ENCODE data around the gene KLK1.
A peak's percentile ranks its signal among the peaks of the same experiment; 100 is the strongest.
"Not testable (repeated sequence)": the region's sequence is repeated elsewhere in the genome, so short reads cannot be mapped to it uniquely, and the experiment has no call there.

The KLK1 gene

GRCh38 chr19:50827476-50827875 lies 3.9 kb upstream of the KLK1 start:
- no peak for ATAC-seq
- Mint-ChIP-seq H3K27me3 (peaks cover 63% of the 10 kb centered on the region), H3K27ac (no peak overlapping the region), H3K9me3 (no peaks in the 10 kb centered on the region), H3K4me1 (no peaks in the 10 kb centered on the region), H3K4me3 (no peak overlapping the region)
- no peak for DNase-seq

GRCh38 chr19:50826492-50827240 lies 3.1 kb upstream of the KLK1 start:
- Mint-ChIP-seq H3K9me3 (no peaks in the 10 kb centered on the region), H3K27ac (no peak overlapping the region), H3K4me1 (no peaks in the 10 kb centered on the region), H3K4me3 (no peak overlapping the region), H3K27me3 (peaks cover 63% of the 10 kb centered on the region)
- ATAC-seq, result no peak
- DNase-seq, result no peak

DNA sequence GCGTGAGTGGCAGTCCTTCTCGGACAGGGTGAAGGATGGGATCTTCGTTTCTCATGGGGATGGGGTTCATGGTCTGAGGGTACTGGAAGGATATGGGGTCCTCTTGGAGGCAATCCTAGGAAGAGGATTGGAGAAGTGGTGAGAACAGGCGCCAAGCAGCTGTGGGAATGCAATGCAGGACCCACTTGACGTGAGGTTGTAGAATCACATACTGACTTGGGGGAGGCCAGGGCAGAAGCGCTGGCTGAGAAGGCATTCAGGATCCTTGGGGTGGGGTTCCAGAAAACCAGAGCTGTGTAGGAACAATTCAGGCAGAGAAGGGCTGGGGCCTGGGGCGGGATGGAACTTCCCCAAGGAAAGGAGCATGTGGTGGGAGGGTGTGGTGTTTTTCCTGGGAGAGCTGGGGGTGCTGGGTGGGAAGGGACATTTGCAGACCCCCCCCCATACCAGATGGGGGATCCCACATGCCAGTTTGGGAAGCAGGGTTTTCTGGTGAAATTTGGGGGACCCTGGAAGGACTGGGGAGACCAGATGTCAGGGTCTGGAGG lies 852 bp downstream of the KLK1 start:
- Mint-ChIP-seq H3K27me3 (peaks cover 82% of the 10 kb centered on the region), H3K4me3 (no peak overlapping the region), H3K4me1 (peaks cover 39% of the 10 kb centered on the region), H3K9me3 (no peaks in the 10 kb centered on the region), H3K27ac (no peak overlapping the region)
- ATAC-seq, result no peak
- DNase-seq, result no peak

GRCh38 chr19:50821622-50822021 lies 2.0 kb downstream of the KLK1 start:
- Mint-ChIP-seq H3K4me3 (no peak overlapping the region), H3K27ac (no peak overlapping the region), H3K9me3 (no peaks in the 10 kb centered on the region), H3K27me3 (peaks cover 80% of the 10 kb centered on the region), H3K4me1 (peaks cover 50% of the 10 kb centered on the region)
- ATAC-seq (no peak), DNase-seq (no peak)

DNA sequence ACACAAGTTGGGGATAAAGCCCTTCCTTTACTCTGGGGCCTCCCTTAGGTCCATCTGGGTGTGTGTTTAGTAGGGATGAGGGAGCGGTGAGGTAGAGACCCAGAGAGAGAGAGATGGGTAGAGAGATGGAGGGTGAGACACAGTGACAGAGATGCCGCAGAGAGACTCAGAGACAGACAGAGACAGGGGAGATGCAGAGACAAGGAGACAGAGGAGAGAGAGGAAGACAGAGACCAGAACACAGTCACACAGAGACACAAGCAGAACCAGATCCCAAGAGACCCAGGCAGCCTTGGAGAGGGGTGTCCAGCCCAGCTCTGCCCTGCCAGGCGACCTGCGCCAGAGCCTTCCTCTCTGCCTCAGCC lies 2.4 kb downstream of the KLK1 start:
- H3K4me1 Mint-ChIP-seq, result peaks cover 54% of the 10 kb centered on the region
- H3K4me3 Mint-ChIP-seq, result peak overlapping the region in 1 of 2 donors; percentile 31
- no peaks in the 10 kb centered on the region for H3K9me3 Mint-ChIP-seq
- peaks cover 80% of the 10 kb centered on the region for H3K27me3 Mint-ChIP-seq
- no peak for ATAC-seq
- DNase-seq, result no peak
- no peak overlapping the region for H3K27ac Mint-ChIP-seq

GRCh38 chr19:50820549-50821247 lies 2.9 kb downstream of the KLK1 start:
- no peak for DNase-seq
- peaks cover 81% of the 10 kb centered on the region for H3K27me3 Mint-ChIP-seq
- no peak for ATAC-seq
- no peaks in the 10 kb centered on the region for H3K9me3 Mint-ChIP-seq
- H3K4me3 Mint-ChIP-seq, result peak overlapping the region; percentile 75 to 76
- H3K4me1 Mint-ChIP-seq, result peaks cover 57% of the 10 kb centered on the region
- H3K27ac Mint-ChIP-seq, result peak overlapping the region in 1 of 2 donors; percentile 62

DNA sequence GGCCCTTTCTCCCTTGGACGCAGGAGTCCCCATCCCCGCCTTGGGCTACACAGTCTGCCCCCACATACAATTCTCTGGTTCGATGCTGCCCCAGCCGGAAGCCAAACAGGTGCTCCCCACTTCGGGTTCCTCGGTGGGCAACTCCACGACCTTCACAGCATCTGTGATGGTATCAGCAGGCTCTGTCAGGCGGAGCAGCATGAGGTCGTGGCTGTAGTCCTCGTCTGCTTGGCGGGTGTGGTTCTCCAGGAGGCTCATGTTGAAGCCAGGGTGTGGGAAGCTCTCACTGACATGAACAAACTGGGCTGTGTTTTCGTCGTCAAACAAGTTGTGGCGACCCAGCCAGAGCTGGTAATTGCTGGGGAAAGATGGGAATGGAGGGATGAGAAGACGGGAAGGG lies 3.5 kb downstream of the KLK1 start:
- no peak for ATAC-seq
- Mint-ChIP-seq H3K27me3 (peaks cover 87% of the 10 kb centered on the region), H3K27ac (no peak overlapping the region), H3K9me3 (no peaks in the 10 kb centered on the region), H3K4me3 (peak overlapping the region; percentile 75 to 76), H3K4me1 (peaks cover 57% of the 10 kb centered on the region)
- DNase-seq, result no peak

- no peak overlapping the region for H3K27ac Mint-ChIP-seq
- H3K9me3 Mint-ChIP-seq, result no peaks in the 10 kb centered on the region
- no peak for DNase-seq
- peak overlapping the region in 1 of 2 donors; percentile 80 for H3K4me3 Mint-ChIP-seq
- H3K4me1 Mint-ChIP-seq, result peaks cover 57% of the 10 kb centered on the region
- ATAC-seq, result no peak
- peaks cover 91% of the 10 kb centered on the region for H3K27me3 Mint-ChIP-seq
Observed at GRCh38 chr19:50819636-50820035, 4.0 kb downstream of the KLK1 start.

DNA sequence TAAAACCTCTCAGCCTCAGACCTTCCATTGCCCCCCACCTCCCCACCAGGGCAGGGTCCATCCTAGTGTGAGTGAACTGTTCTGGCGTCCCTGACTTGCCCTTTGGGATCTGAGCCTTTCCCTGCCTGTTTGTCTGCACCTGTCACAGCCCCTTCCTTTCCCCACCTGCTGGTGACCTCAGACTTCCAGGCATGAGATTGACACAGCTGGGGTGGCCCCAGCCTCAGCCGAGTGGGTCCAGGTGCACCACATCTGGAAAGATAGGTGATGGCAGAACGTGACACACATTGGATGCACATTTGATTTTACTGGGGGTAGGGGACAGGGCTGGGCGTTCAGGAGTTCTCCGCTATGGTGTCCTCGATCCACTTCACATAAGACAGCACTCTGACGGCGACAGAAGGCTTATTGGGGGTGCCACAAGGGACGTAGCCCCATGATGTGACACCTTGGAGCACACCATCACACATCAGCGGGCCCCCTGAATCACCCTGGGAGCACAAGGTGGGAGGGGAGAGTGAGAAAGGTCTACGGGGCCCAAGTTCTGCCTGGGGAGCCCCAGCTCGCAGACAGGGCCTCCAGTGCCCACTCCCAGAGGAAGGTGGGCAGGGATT lies 4.6 kb downstream of the KLK1 start:
- H3K4me3 Mint-ChIP-seq, result peak overlapping the region; percentile 57 to 80
- no peaks in the 10 kb centered on the region for H3K9me3 Mint-ChIP-seq
- H3K4me1 Mint-ChIP-seq, result peaks cover 57% of the 10 kb centered on the region
- H3K27me3 Mint-ChIP-seq, result peaks cover 92% of the 10 kb centered on the region
- no peak overlapping the region for H3K27ac Mint-ChIP-seq
- DNase-seq (no peak), ATAC-seq (no peak)

GRCh38 chr19:50817941-50818858 lies 5.4 kb downstream of the KLK1 start:
- Mint-ChIP-seq H3K9me3 (no peaks in the 10 kb centered on the region), H3K27me3 (peaks cover 85% of the 10 kb centered on the region), H3K27ac (peak overlapping the region in 1 of 2 donors; percentile 5), H3K4me3 (peak overlapping the region; percentile 80 to 82), H3K4me1 (peaks cover 57% of the 10 kb centered on the region)
- peak; percentile 48 to 50 for DNase-seq
- peak; percentile 58 for ATAC-seq

- H3K4me3 Mint-ChIP-seq, result no peak overlapping the region
- DNase-seq (no peak), ATAC-seq (no peak)
Observed at GRCh38 chr19:50815439-50815838, 8.1 kb downstream of the KLK1 start.

DNA sequence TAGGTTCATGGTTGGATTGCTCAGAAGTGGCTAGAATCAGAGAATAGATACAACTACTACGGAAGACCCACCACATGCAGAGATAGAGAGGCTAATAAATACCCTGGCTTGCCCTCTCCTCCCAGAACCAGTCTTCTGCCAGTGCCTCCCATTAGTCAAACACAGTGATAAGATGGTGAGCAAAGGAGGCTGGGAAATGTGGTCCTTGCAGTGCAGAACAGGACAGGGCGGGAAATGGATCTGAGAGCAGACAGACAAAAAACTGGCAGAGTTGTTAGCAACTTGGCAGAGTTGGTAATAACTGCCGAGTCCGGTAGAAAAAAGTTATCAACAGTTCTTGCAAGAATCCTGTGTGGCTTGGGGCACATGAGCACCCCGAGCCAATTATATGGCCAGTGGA lies 8.7 kb downstream of the KLK1 start:
- ATAC-seq, result no peak
- no peak for DNase-seq
- Mint-ChIP-seq H3K9me3 (peaks cover 0 to 6% of the 10 kb centered on the region in 2 donors), H3K27me3 (peaks cover 61% of the 10 kb centered on the region), H3K27ac (no peak overlapping the region), H3K4me3 (no peak overlapping the region), H3K4me1 (peaks cover 39% of the 10 kb centered on the region)

More at GRCh38 chr19:50815439-50815838, 8.1 kb downstream of the KLK1 start:
- Mint-ChIP-seq H3K27ac (no peak overlapping the region), H3K27me3 (peaks cover 67% of the 10 kb centered on the region), H3K4me1 (peaks cover 45% of the 10 kb centered on the region), H3K9me3 (peaks cover 0 to 2% of the 10 kb centered on the region in 2 donors)

- ATAC-seq, result no peak
- no peak for DNase-seq
- peaks cover 15% of the 10 kb centered on the region for H3K4me1 Mint-ChIP-seq
- no peak overlapping the region for H3K27ac Mint-ChIP-seq
- peaks cover 44% of the 10 kb centered on the region for H3K27me3 Mint-ChIP-seq
- no peak overlapping the region for H3K4me3 Mint-ChIP-seq
- peaks cover 0 to 9% of the 10 kb centered on the region in 2 donors for H3K9me3 Mint-ChIP-seq
Observed at GRCh38 chr19:50812474-50812873, 11.1 kb downstream of the KLK1 start.

DNA sequence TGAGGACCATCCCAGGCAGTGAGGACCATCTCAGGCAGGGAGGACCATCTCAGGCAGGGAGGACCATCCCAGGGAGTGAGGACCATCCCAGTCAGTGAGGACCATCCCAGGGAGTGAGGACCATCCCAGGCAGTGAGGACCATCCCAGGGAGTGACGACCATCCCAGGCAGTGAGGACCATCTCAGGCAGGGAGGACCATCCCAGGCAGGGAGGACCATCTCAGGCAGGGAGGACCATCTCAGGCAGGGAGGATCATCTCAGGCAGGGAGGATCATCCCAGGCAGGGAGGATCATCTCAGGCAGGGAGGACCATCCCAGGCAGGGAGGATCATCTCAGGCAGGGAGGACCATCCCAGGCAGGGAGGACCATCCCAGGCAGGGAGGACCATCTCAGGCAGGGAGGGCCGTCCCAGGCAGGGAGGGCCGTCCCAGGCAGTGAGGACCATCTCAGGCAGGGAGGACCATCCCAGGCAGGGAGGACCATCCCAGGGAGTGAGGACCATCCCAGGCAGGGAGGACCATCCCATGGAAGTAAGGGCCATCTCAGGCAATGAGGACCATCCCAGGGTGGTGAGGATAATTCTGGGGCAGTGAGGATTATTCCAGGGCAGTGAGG lies 11.9 kb downstream of the KLK1 start:
- ATAC-seq, H3K9me3 Mint-ChIP-seq, H3K27ac Mint-ChIP-seq, H3K4me3 Mint-ChIP-seq, DNase-seq, H3K4me1 Mint-ChIP-seq: not testable (repeated sequence)
- H3K27me3 Mint-ChIP-seq, result peaks cover 36% of the 10 kb centered on the region

DNA sequence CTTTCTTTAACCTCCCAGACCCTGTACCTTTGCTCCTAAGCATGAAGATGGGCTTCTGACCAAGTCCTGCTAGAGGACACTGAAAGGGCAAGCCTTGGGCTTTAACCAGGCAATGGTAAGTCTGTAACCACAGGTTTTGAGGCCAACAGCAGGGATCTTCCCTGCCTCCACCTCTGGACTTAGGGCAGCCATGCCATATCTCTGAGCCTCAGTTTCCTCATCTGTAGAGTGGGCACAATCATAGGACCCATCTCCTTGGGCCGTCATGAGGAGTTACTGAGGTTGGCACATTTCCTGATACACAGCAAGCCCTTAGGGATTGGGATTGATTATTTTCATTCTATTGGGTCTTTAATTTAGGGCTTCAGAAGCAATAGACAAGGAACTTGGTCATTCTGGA lies 14.7 kb downstream of the KLK1 start:
- ATAC-seq (no peak), DNase-seq (no peak)
- Mint-ChIP-seq H3K27me3 (peaks cover 10% of the 10 kb centered on the region), H3K4me1 (peaks cover 14% of the 10 kb centered on the region), H3K9me3 (peaks cover 0 to 9% of the 10 kb centered on the region in 2 donors), H3K4me3 (no peak overlapping the region), H3K27ac (no peak overlapping the region)

Measured in stimulated activated naive CD8-positive, alpha-beta T cell treated with anti-CD3 and anti-CD28 coated beads, Interleukin-15, amount 100 ng/mL, for 72 hours (primary cell).